ENCODE results near the gene PAAF1. TPM values are rescaled to one million over a fixed set of nuclear protein-coding genes. Genes with fewer than 3 reads are reported as not detected.

Gene PAAF1
- total and polyA plus RNA-seq, 8 donors = 8.0 to 15.9 (median 11.4) TPM

DNA sequence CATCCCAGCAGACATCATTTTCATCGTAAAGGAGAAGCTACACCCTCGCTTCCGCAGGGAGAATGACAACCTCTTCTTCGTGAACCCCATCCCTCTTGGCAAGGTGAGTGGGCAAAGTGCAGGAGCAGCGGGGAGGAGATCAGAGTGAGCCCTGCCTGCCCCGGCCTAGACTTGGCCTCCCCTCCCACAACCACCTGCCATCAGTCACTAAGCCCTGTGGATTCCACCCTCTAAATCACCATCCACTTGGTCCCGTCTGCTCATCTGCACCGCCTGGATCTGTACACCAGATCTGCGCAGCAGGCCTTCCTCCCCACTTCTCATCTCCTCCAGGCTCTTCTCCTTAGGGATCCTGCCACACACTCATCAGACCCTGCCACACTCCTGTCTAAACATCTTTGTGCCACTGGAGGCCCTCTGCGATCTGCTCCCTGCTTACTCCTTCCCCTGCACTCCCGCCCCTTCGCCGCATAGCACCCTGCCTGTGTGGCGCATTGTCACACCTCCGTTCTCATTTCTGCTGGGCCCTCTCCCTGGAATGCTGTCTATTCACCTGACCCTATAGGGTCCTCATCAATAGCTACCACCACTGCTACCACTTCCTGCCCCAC, 91.7 kb downstream of the PAAF1 start:
- TF ChIP-seq CTCF (IDR thresholded peaks at IDR 0.05) = no peak
- 86 to 94% methylated on average over 15 of the region's 15 CpGs for WGBS, 2 donors
- Histone ChIP-seq H3K4me1 (no peaks in the 10 kb centered on the region), H3K9me3 (no peaks in the 10 kb centered on the region), H3K4me3 (no peak overlapping the region), H3K36me3 (no peaks in the 10 kb centered on the region), H3K27me3 (no peaks in the 10 kb centered on the region), H3K27ac (no peak overlapping the region)
- FAIRE-seq (no peak), DNase-seq (no peak), ATAC-seq (no peak)
- intact Hi-C loops (cut with DNase I) = loop anchor here in 1 of 3 donors (10.0 kb wide), 1 partner anchor 106 kb away; no protein-coding TSS in a partner anchor

DNA sequence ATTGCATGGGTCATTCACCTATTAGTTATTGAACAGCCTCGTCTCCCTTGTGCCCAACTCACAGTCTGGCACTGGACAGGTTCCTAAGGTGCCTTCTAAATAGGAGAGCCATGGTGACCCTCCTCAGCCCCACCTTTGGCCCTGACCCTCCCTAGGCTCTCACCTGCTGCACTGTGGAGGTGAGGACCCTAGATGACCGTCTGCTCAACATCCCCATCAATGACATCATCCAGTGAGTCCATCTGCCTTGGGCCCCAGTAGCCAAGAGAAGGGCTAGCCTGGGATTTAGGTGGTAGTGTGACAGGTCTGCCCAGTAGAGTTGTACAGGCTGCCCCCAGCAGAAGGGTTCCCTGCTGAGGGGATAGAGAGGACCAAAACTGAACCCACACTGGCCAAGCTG, 92.3 kb downstream of the PAAF1 start:
- no peaks in the 10 kb centered on the region for H3K9me3 ChIP-seq
- no peak overlapping the region for H3K4me3 ChIP-seq
- WGBS, 2 donors = 68 to 73% methylated on average over 2 of the region's 2 CpGs
- DNase-seq (no peak), FAIRE-seq (no peak), ATAC-seq (no peak)
- no peaks in the 10 kb centered on the region for H3K27me3 ChIP-seq
- no peak for TF ChIP-seq CTCF (IDR thresholded peaks at IDR 0.05)
- H3K36me3 ChIP-seq = no peaks in the 10 kb centered on the region
- intact Hi-C loops (cut with DNase I) = loop anchor here in 1 of 3 donors (10.0 kb wide), 1 partner anchor 106 kb away; no protein-coding TSS in a partner anchor
- H3K27ac ChIP-seq = no peak overlapping the region
- no peaks in the 10 kb centered on the region for H3K4me1 ChIP-seq

GRCh38 chr11:73969991-73970800, 93.4 kb downstream of the PAAF1 start:
- no peak for FAIRE-seq

GRCh38 chr11:73971175-73971719, 94.4 kb downstream of the PAAF1 start:
- no peak overlapping the region for H3K4me3 ChIP-seq
- no peaks in the 10 kb centered on the region for H3K36me3 ChIP-seq
- no peaks in the 10 kb centered on the region for H3K4me1 ChIP-seq
- 83 to 96% methylated on average over 6 of the region's 6 CpGs for WGBS, 2 donors
- H3K9me3 ChIP-seq = no peaks in the 10 kb centered on the region
- H3K27ac ChIP-seq = no peak overlapping the region
- intact Hi-C loops (cut with DNase I) = no loop called here
- H3K27me3 ChIP-seq = no peaks in the 10 kb centered on the region
- DNase-seq = peak in 1 of 6 donors; percentile 20
- ATAC-seq = no peak
- no peak for FAIRE-seq
- TF ChIP-seq CTCF (IDR thresholded peaks at IDR 0.05) = no peak

More at GRCh38 chr11:73969991-73970800, 93.4 kb downstream of the PAAF1 start:
- Histone ChIP-seq H3K27me3 (no peaks in the 10 kb centered on the region), H3K36me3 (no peaks in the 10 kb centered on the region), H3K4me3 (no peak overlapping the region), H3K4me1 (no peaks in the 10 kb centered on the region), H3K9me3 (no peaks in the 10 kb centered on the region), H3K27ac (no peak overlapping the region)
- peak in 1 of 6 donors; percentile 43 for DNase-seq
- intact Hi-C loops (cut with DNase I) = loop anchor here in 1 of 3 donors (10.0 kb wide), 1 partner anchor 105 kb away; no protein-coding TSS in a partner anchor
- 79 to 91% methylated on average over 13 of the region's 13 CpGs for WGBS, 2 donors
- no peak for ATAC-seq
- no peak for TF ChIP-seq CTCF (IDR thresholded peaks at IDR 0.05)
